ENCODE data around the gene S100A5.
A peak's percentile ranks its signal among the peaks of the same experiment; 100 is the strongest.

S100A5 gene

GRCh38 chr1:153490272-153491051, 50.3 kb downstream of the S100A5 start (continued):
- TF ChIP-seq ZNF645 (tag by site-specific recombination; IDR thresholded peaks at IDR 0.05) (no peak), ZNF292 (tag by site-specific recombination; IDR thresholded peaks at IDR 0.05; ENCODE audit: borderline replicate concordance, low read depth) (no peak), ZNF664 (tag by site-specific recombination; IDR thresholded peaks at IDR 0.05) (no peak), ZNF518A (tag by site-specific recombination; conservative IDR thresholded peaks at IDR 0.05; ENCODE audit: low read depth) (peak; percentile 39), ZNF24 (tag by site-specific recombination; IDR thresholded peaks at IDR 0.05) (peak; percentile 86), PRDM4 (tag by site-specific recombination; IDR thresholded peaks at IDR 0.05) (peak; percentile 72), SCRT1 (tag by site-specific recombination; IDR thresholded peaks at IDR 0.05; ENCODE audit: borderline replicate concordance) (peak; percentile 89), CTCF (tag by site-specific recombination; IDR thresholded peaks at IDR 0.05) (no peak), ZNF155 (tag by site-specific recombination; IDR thresholded peaks at IDR 0.05) (no peak), ZFP69B (tag by site-specific recombination; IDR thresholded peaks at IDR 0.05) (peak; percentile 70), GLIS1 (tag by site-specific recombination; IDR thresholded peaks at IDR 0.05) (peak; percentile 62), ZNF707 (tag by site-specific recombination; IDR thresholded peaks at IDR 0.05) (no peak), KLF10 (tag by site-specific recombination; IDR thresholded peaks at IDR 0.05) (no peak), KLF1 (tag by site-specific recombination; IDR thresholded peaks at IDR 0.05) (peak; percentile 49; the same call in 1 of the 2 replicates), ZSCAN18 (tag by site-specific recombination; IDR thresholded peaks at IDR 0.05) (no peak), FEZF1 (tag by site-specific recombination; IDR thresholded peaks at IDR 0.05) (peak; percentile 70), ZNF138 (tag by site-specific recombination; IDR thresholded peaks at IDR 0.05; ENCODE audit: borderline replicate concordance) (no peak), ZBTB44 (tag by site-specific recombination; IDR thresholded peaks at IDR 0.05) (peak; percentile 89), ZNF843 (tag by site-specific recombination; IDR thresholded peaks at IDR 0.05) (peak; percentile 89), ZSCAN30 (tag by site-specific recombination; IDR thresholded peaks at IDR 0.05) (0 out of 2 replicates have a peak, but pooled peaks have one; percentile 34), ZBTB49 (tag by site-specific recombination; IDR thresholded peaks at IDR 0.05; ENCODE audit: low read depth) (no peak), PRDM1 (tag by site-specific recombination; IDR thresholded peaks at IDR 0.05) (peak; percentile 74), ZBTB8A (tag by site-specific recombination; IDR thresholded peaks at IDR 0.05) (no peak)
